ENCODE measurements around the gene SNED1. TPM values are rescaled to one million over a fixed set of nuclear protein-coding genes. Genes with fewer than 3 reads are reported as not detected.

Gene SNED1
- total and polyA plus RNA-seq, 2 experiments from 2014 or later: 6.1 to 29.4 TPM

DNA sequence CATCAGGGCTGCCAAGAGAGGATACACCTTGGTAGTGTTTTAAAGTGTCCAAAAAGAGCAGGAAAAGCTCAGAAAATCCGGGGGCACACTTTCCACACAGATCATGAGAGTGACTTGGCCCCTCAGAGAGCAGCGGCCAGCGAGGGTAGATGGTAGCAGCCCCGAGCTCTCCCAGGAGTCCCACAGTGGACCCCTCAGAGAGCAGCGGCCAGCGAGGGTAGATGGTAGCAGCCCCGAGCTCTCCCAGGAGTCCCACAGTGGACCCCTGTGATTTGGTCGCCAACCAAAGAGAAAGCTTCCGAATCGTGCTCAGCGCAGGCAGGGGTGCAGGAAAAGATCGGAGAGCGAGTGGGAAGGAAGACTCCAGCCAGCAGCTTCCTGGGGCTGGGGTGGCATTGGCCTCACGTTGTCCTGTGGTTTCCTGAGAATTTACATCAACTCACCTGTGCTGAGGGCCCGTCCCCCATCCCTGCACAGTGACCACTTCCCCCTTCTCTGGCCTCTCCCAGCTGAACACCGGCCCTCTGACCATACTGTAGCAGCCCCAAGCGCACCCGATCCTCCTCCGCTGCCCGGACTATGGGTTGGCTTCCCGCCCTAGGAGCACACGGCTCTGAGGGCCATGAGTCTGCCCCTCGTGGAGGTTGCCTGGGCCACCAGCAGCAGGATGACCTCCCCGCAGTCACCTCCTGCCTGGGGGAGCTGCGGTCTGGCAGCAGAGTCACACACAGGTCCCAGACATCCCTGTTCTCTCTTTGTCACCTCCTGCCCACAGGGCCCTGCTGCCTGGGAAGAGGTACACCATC, 69.9 kb downstream of the SNED1 start:
- Histone ChIP-seq H3K36me3 (ENCODE audit: low read depth) (no peaks in the 10 kb centered on the region), H4K20me1 (ENCODE audit: insufficient read depth) (no peaks in the 10 kb centered on the region), H3K4me3 (no peak overlapping the region), H3K27me3 (replicated peaks; ENCODE audit: insufficient read depth) (no peaks in the 10 kb centered on the region), H3K4me1 (ENCODE audit: insufficient read depth) (no peaks in the 10 kb centered on the region), H3K4me2 (ENCODE audit: unreplicated experiment) (no peak overlapping the region), H3K9ac (no peak overlapping the region), H3K9me3 (ENCODE audit: low read depth) (no peaks in the 10 kb centered on the region), H2AFZ (no peak overlapping the region), H3F3A (ENCODE audit: insufficient read depth) (no peaks in the 10 kb centered on the region), H3K27ac (no peak overlapping the region), H3K9me2 (ENCODE audit: insufficient read depth) (no peaks in the 10 kb centered on the region), H3K79me2 (ENCODE audit: insufficient read depth) (no peaks in the 10 kb centered on the region)
- TF ChIP-seq EZH2 (IDR thresholded peaks at IDR 0.05; ENCODE audit: insufficient read depth, poor library complexity, severe bottlenecking): no peak
- TF ChIP-seq EZH2phosphoT487 (IDR thresholded peaks at IDR 0.05; ENCODE audit: insufficient read depth, low read depth): no peak
- in situ Hi-C loops (cut with MboI): no loop called here
- WGBS, 2 experiments (ENCODE audit: low coverage in 1 of 2, low lambda C conversion rate in 2 of 2, missing lambda C conversion rate in 2 of 2): 80 to 81% methylated on average over 25 of the region's 25 CpGs
- no peak for DNase-seq

GRCh38 chr2:241068942-241069810, 70.8 kb downstream of the SNED1 start:
- Histone ChIP-seq H3K36me3 (ENCODE audit: low read depth) (no peaks in the 10 kb centered on the region; the same call in 1 of the 2 replicates), H3K79me2 (ENCODE audit: insufficient read depth) (no peaks in the 10 kb centered on the region), H3K9me2 (ENCODE audit: insufficient read depth) (no peaks in the 10 kb centered on the region), H3K4me3 (no peak overlapping the region), H3K27ac (no peak overlapping the region), H3K4me2 (ENCODE audit: unreplicated experiment) (no peak overlapping the region), H2AFZ (no peak overlapping the region), H3K9me3 (ENCODE audit: low read depth) (no peaks in the 10 kb centered on the region), H3K4me1 (ENCODE audit: insufficient read depth) (no peaks in the 10 kb centered on the region), H3K9ac (no peak overlapping the region), H3F3A (ENCODE audit: insufficient read depth) (no peaks in the 10 kb centered on the region), H4K20me1 (ENCODE audit: insufficient read depth) (no peaks in the 10 kb centered on the region), H3K27me3 (replicated peaks; ENCODE audit: insufficient read depth) (no peaks in the 10 kb centered on the region)
- in situ Hi-C loops (cut with MboI): no loop called here
- TF ChIP-seq EZH2phosphoT487 (IDR thresholded peaks at IDR 0.05; ENCODE audit: insufficient read depth, low read depth) (no peak), EZH2 (IDR thresholded peaks at IDR 0.05; ENCODE audit: insufficient read depth, poor library complexity, severe bottlenecking) (no peak)
- WGBS, 2 experiments (ENCODE audit: low coverage in 1 of 2, low lambda C conversion rate in 2 of 2, missing lambda C conversion rate in 2 of 2): 93 to 95% methylated on average over 27 to 28 of the region's 28 CpGs
- DNase-seq: no peak

GRCh38 chr2:241069821-241070281, 71.4 kb downstream of the SNED1 start:
- 79% methylated on average over 26 of the region's 26 CpGs for WGBS, 2 experiments (ENCODE audit: low coverage in 1 of 2, low lambda C conversion rate in 2 of 2, missing lambda C conversion rate in 2 of 2)
- H3K4me2 ChIP-seq (ENCODE audit: unreplicated experiment): no peak overlapping the region
- in situ Hi-C loops (cut with MboI): no loop called here
- no peak for DNase-seq
- H3K4me3 ChIP-seq: no peak overlapping the region
- TF ChIP-seq EZH2 (IDR thresholded peaks at IDR 0.05; ENCODE audit: insufficient read depth, poor library complexity, severe bottlenecking) (no peak), EZH2phosphoT487 (IDR thresholded peaks at IDR 0.05; ENCODE audit: insufficient read depth, low read depth) (no peak)
- no peak overlapping the region for H3K9ac ChIP-seq
- no peaks in the 10 kb centered on the region for H3K9me2 ChIP-seq (ENCODE audit: insufficient read depth)
- H3K79me2 ChIP-seq (ENCODE audit: insufficient read depth): no peaks in the 10 kb centered on the region
- H3K9me3 ChIP-seq (ENCODE audit: low read depth): no peaks in the 10 kb centered on the region
- H3F3A ChIP-seq (ENCODE audit: insufficient read depth): no peaks in the 10 kb centered on the region
- no peak overlapping the region for H3K27ac ChIP-seq
- H3K4me1 ChIP-seq (ENCODE audit: insufficient read depth): no peaks in the 10 kb centered on the region
- no peak overlapping the region for H2AFZ ChIP-seq
- H3K36me3 ChIP-seq (ENCODE audit: low read depth): no peaks in the 10 kb centered on the region; the same call in 1 of the 2 replicates
- H3K27me3 ChIP-seq (replicated peaks; ENCODE audit: insufficient read depth): no peaks in the 10 kb centered on the region
- H4K20me1 ChIP-seq (ENCODE audit: insufficient read depth): no peaks in the 10 kb centered on the region

DNA sequence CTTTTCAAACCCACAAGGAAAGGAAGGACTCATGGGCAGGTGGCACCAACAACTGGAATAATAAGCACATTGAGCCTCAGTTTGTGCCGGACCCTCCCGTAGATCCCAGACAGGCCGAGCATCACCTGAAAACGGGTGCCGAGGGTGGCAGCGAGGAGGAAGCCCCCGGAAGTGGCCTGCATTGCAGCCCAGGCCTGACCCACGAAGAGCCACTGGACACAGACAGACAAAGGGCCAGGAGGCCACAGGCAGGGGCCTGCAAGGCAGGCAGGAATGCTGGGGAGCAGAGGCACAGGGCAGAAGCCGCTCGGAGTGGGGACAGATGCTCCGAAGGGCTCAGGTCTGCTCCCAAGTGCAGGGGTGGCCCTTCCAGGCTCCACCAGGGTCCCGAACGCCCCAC, 71.9 kb downstream of the SNED1 start:
- in situ Hi-C loops (cut with MboI): no loop called here
- H3K36me3 ChIP-seq (ENCODE audit: low read depth): peaks cover 1% of the 10 kb centered on the region; the same call in 1 of the 2 replicates

More for the DNA sequence above, 71.9 kb downstream of the SNED1 start:
- WGBS, 2 experiments (ENCODE audit: low coverage in 1 of 2, low lambda C conversion rate in 2 of 2, missing lambda C conversion rate in 2 of 2): 96% methylated on average over 13 of the region's 13 CpGs
- DNase-seq: no peak
- H3K9ac ChIP-seq: no peak overlapping the region
- no peak overlapping the region for H2AFZ ChIP-seq
- H3F3A ChIP-seq (ENCODE audit: insufficient read depth): no peaks in the 10 kb centered on the region
- H3K4me1 ChIP-seq (ENCODE audit: insufficient read depth): no peaks in the 10 kb centered on the region
- no peaks in the 10 kb centered on the region for H3K27me3 ChIP-seq (replicated peaks; ENCODE audit: insufficient read depth)
- no peak for TF ChIP-seq EZH2 (IDR thresholded peaks at IDR 0.05; ENCODE audit: insufficient read depth, poor library complexity, severe bottlenecking)
- TF ChIP-seq EZH2phosphoT487 (IDR thresholded peaks at IDR 0.05; ENCODE audit: insufficient read depth, low read depth): no peak
- H3K9me2 ChIP-seq (ENCODE audit: insufficient read depth): no peaks in the 10 kb centered on the region
- H3K9me3 ChIP-seq (ENCODE audit: low read depth): no peaks in the 10 kb centered on the region
- no peak overlapping the region for H3K4me2 ChIP-seq (ENCODE audit: unreplicated experiment)
- no peaks in the 10 kb centered on the region for H4K20me1 ChIP-seq (ENCODE audit: insufficient read depth)
- H3K27ac ChIP-seq: no peak overlapping the region
- H3K4me3 ChIP-seq: no peak overlapping the region
- no peaks in the 10 kb centered on the region for H3K79me2 ChIP-seq (ENCODE audit: insufficient read depth)

All from GM23248 (cell line).